Left lobe of liver (tissue), 2 donors: ENCODE results near the gene DHCR24. TPM values are rescaled to one million over a fixed set of nuclear protein-coding genes. Genes with fewer than 3 reads are reported as not detected.

ENCODE experiments used
- ATAC-seq: fragments of 200-7000 bp; cut with Tn5 transposase; one replicate; pipeline ENCODE4 v1.9.1; 2020; ENCODE audit warnings: mild to moderate bottlenecking, moderate library complexity
- DNase-seq: peaks from one replicate; pipeline ENCODE4 v3.0.0-alpha.2; 2020; ENCODE audit warnings: low spot score
- total RNA-seq: library from RNA; stranded (reverse); gene quantifications from one replicate; pipeline ENCODE4 v1.2.1, GENCODE V29; 2021
- donor health status: DM: no; HTN: no; CAD: no; lungs with moderate emphysema.
- donor health status: DM: no; HTN: yes; CAD: no.

Gene DHCR24
- total RNA-seq, 1 donor from 2014 or later = 828 TPM

DNA sequence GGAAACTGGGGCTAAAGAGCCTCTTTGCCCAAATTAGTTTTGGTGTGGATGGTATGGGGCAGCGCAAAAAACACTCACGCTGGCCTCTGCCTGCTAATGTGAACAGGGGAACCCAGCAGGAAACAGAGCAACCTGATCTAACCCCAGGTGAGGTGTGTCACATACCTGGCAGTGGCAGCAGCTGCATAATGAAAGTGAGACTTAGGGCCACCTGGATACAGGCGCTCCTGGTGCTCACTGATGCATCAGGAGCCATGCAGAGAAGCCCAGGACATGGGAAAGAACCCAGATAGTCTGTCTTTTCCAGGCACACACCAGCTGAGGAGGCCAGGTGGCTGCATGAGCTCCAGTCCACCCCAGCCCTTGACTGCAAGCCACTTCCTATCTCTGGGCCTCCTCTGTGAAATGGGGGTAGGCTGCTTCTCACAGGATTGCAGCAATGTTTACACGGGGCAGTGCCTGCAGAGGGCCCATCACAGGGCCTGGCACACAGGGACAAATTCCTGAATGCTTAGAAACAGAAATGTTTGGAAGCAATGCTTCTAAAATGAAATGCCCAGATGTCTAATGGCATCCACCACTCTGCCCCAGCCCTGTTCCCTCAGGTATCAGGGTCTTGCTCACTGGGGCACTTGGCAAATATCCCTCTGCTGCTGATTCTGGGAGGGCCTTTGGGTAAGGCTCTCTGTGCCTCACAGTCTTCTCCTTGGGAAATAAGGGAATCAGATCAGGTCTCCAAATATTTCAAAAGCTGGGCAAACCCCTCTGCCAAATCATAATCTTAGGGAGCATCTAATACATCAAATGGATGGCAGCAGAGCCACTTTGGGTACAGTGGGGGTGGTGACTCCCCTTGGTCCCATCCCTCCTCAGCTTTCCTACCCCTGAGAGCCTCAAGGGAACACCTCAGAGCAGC lies 19.9 kb downstream of the DHCR24 start:
- peak; percentile 81 for DNase-seq
- peak; percentile 53 for ATAC-seq

GRCh38 chr1:54865238-54866073 lies 21.5 kb downstream of the DHCR24 start:
- peak; percentile 68 for ATAC-seq
- DNase-seq = peak; percentile 93

GRCh38 chr1:54864460-54865208 lies 22.4 kb downstream of the DHCR24 start:
- DNase-seq (no peak), ATAC-seq (peak; percentile 57)

- no peak for DNase-seq
These were observed 23.7 kb downstream of the DHCR24 start for GRCh38 chr1:54863267-54863665.

GRCh38 chr1:54861070-54861761 lies 25.8 kb downstream of the DHCR24 start:
- DNase-seq (no peak), ATAC-seq (no peak)

More at GRCh38 chr1:54863267-54863665, 23.7 kb downstream of the DHCR24 start:
- ATAC-seq = no peak

- ATAC-seq (no peak), DNase-seq (no peak)
These were observed 27.1 kb downstream of the DHCR24 start for GRCh38 chr1:54859700-54860391.

DNA sequence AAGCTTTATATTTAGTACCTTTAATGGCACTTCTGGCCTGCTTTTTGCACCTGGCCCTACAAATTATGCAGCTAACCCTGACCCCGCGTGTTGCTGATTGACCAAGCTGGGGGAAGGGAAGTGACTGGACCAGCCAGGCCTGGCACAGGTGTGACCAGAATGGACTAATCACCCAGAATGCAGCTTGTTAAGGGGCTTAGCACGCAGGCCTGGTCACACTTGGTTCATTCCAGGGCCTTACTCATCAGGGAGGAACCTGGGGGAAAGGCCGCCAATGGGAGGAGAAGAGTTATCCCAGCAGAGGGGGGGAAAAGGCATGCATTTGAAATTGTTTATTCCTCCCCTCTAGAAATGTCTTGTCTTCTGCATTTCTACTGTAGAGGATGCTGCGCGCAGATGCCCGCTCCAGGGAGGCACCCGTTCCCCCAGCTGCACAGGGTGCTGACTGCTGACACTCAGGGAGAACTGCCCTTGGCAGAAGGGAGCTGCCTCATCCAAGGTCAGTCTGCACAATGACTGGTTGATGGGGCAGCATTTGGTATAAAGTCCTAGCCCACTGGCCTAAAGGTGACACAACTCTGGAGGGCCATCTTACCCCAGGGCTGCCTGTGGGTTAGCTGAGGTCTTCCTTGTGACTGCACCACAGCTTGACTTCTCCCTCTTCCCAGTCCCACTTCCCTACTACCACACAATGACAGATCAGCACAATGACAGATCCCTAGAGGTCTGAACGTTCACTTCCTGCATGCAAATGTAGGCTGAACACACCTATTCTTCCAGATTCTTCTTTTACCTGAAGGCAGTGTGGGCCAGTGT lies 29.0 kb downstream of the DHCR24 start:
- peak; percentile 74 for DNase-seq
- ATAC-seq = peak; percentile 66

DNA sequence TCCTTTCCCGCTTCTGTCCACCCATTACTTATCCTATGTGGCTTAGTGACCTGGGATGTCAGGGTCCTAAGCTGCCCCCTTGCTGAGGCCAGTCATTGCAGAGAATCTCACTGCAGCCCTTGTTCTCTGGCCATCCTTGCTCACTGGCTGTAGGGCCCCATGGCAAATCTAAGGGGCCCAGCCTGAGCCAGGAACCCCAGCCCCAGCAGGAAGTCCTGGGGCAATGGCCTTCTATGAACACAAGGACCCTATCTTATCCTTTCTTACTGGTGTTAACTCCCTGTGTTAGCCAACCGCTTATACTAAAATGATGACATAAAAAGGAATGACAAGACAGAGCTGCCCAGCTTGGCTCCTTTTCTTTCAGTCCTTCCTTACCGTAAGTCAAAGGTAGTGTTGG lies 29.9 kb downstream of the DHCR24 start:
- DNase-seq = no peak
- no peak for ATAC-seq

DNA sequence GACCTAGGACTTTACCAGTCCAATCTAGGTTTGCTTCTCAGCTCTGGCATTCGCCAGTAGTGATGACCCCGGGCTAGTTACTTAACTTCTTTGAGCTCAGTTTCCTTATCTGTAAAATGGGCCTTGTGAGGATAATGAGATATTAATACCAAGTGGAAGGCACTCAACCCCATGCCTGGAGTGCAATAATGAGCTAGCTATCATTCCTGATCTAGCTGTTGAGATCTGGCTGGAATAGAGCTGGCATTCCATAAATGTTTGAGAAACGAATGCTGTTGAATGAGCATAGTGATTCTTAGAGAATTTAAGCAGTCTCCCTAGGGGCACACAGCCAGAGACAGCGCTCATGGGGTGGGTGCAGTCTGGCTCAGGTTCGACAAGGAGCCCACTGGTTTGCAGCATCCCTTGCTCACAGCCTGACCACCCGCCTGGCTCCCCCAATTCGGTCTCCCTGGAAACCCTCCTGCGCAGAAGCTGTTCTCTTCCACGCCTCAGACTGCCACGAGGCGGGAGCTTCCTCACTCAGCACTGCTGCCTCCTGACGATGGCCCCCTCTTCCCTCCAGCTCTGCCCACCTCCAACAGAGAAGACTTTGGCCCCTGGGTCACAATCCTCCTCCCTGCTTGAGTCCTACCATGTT lies 32.5 kb downstream of the DHCR24 start:
- DNase-seq = no peak

GRCh38 chr1:54853793-54854370 lies 33.1 kb downstream of the DHCR24 start:
- DNase-seq (no peak), ATAC-seq (no peak)

More for the DNA sequence above, 32.5 kb downstream of the DHCR24 start:
- ATAC-seq = no peak

- ATAC-seq = no peak
- DNase-seq = no peak
These were observed 33.8 kb downstream of the DHCR24 start for GRCh38 chr1:54853096-54853792.

- DNase-seq (no peak), ATAC-seq (no peak)
These were observed 35.0 kb downstream of the DHCR24 start for GRCh38 chr1:54851936-54852524.

DNA sequence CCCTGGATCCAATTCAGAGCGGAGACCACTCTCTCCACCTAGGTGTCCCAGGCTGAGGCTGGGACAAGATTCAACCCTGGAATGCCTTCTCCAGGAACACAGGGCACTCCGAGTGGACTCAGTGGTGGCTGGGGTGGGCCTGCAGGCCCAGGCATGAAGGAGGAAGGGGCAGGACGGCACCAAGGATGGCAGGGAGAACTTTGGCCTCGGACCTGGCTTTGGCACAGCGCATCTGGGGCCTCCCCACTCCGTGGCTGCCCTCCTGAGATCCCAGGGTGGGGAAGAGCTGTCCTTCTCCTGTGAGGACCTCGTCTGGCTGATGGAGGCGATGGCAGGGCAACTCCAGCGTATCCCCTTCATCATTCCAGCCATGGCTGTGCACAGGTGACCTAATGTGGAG lies 35.6 kb downstream of the DHCR24 start:
- ATAC-seq (no peak), DNase-seq (no peak)

- ATAC-seq (no peak), DNase-seq (no peak)
These were observed 36.3 kb downstream of the DHCR24 start for GRCh38 chr1:54850737-54851136.

DNA sequence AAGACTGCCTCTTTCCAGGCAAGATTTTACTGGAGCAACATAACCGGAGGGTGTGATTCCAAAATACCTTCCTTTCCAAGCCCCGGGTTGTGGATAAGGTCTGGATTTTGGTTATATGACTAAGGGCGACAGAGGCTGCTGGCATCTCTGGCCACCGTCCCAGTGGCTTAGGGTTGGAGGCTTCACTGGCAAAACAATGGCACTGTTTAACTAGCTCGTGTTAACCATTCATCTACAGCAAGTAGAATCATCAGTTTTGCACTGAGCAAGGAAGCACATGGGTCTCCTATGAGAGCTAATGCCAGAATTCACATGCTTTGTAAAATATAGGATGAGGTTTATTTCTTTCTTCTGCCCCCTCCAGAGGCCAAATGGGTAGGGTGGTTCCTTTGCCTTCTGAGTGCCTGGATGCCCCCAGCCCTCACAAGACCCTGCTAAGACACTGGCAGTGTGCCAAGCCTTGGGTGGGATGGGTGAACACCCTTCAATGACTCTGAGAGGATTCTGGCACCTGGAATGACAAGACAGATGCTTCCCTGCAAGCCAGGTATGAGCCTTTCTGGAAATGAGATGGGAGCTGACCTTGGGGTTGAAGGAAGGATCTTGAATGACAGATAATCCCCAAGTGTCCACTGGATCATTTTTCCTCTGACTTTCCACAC lies 36.8 kb downstream of the DHCR24 start:
- DNase-seq (no peak), ATAC-seq (peak; percentile 9)

DNA sequence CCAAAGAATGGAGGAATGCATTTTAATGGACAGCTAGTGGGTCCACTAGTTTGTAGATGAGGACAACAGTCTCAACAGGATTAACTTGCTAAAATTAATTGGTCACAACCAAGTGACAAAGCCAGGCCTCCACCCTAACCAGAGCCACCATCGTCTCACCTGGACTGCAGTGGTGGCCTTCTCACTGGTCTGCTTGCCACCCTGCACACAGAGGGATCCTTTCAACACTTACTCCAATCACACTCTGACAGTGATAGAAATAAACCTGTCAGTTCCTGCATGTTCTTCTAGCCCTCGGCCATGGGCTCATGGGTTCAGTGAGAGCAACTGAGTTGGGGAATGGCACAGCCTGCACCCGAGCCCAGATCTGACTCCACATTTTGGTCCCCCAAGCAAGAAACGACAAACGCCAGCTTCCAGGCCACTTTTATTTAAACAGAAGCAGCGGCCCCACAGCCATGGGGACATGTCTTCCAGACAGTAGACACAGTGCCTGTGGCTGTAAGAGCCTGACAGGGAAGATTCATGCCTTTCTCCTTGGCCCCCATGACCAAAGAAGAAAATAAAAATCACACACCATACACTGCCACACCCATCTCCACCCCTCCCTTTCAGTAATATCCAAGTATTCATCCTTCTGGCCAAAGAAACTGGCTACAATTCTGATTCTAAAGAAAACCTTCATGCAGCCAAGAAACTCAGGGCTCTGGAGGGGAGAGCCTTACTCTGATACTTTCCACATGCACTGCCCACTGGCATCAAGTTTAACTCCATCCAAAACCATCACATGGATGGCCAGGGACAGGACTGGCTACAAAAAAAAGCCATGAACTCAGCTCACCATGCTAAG lies 37.6 kb downstream of the DHCR24 start:
- ATAC-seq = no peak
- no peak for DNase-seq
